K562 (cell line): ENCODE data around the gene NBDY. TPM values are rescaled to one million over a fixed set of nuclear protein-coding genes. Genes with fewer than 3 reads are reported as not detected.
A peak's percentile ranks its signal among the peaks of the same experiment; 100 is the strongest.

Experiments used
- BCOR ChIP-seq: fragments of 450-650 bp; IDR thresholded peaks from 2 replicates; pipeline ENCODE4 v1.6.1; 2016
- EP400 ChIP-seq: fragments of 450-650 bp; IDR thresholded peaks from 2 replicates; pipeline ENCODE4 v1.6.1; 2017; ENCODE audit warnings: antibody characterized with exemption, mild to moderate bottlenecking, moderate library complexity
- ERF ChIP-seq: fragments of 450-650 bp; formaldehyde crosslinking; IDR thresholded peaks from 2 replicates; pipeline ENCODE4 v1.4.0; 2020; ENCODE audit warnings: mild to moderate bottlenecking, mixed read lengths
- GABPA ChIP-seq: fragments of 200-800 bp; sonication (Bioruptor generic); conservative IDR thresholded peaks from 2 replicates; pipeline ENCODE4 v1.6.1; 2016; ENCODE audit warnings: low read depth, missing genetic modification characterization, missing compliant biosample characterization
- HNRNPH1 ChIP-seq: fragments of 200-400 bp; formaldehyde crosslinking; optimal IDR thresholded peaks from 2 replicates; pipeline ENCODE3; 2017; ENCODE audit warnings: low read depth, mild to moderate bottlenecking, low read length, moderate library complexity
- PHB ChIP-seq: fragments of 250-450 bp; sonication (Bioruptor Pico); IDR thresholded peaks from 2 replicates; pipeline ENCODE4 v1.5.0; 2021
- PHF8 ChIP-seq: fragments of 200-600 bp; sonication (generic); IDR thresholded peaks from 2 replicates; pipeline ENCODE4 v1.6.1; 2012; ENCODE audit warnings: mixed run types, mild to moderate bottlenecking, inconsistent platforms, low read length, moderate library complexity, borderline replicate concordance
- RBM15 ChIP-seq: fragments of 200-400 bp; formaldehyde crosslinking; IDR thresholded peaks from 2 replicates; pipeline ENCODE4 v1.6.1; 2018; ENCODE audit warnings: mild to moderate bottlenecking, low read length, moderate library complexity; ENCODE audit not compliant: insufficient read depth
- RERE ChIP-seq: sonication (generic); formaldehyde crosslinking; IDR thresholded peaks from 2 replicates; pipeline ENCODE4 v1.8.0; 2023; ENCODE audit warnings: missing genetic modification reagents, mild to moderate bottlenecking, borderline replicate concordance
- SIN3B ChIP-seq: fragments of 450-650 bp; IDR thresholded peaks from 2 replicates; pipeline ENCODE4 v1.6.1; 2017; ENCODE audit warnings: low read depth, mild to moderate bottlenecking, moderate library complexity
- SRSF1 ChIP-seq: fragments of 200-400 bp; formaldehyde crosslinking; IDR thresholded peaks from 2 replicates; pipeline ENCODE4 v1.6.1; 2017; ENCODE audit warnings: mild to moderate bottlenecking, low read depth, low read length, moderate library complexity
- THRB ChIP-seq: fragments of 450-650 bp; formaldehyde crosslinking; conservative IDR thresholded peaks from 2 replicates; pipeline ENCODE4 v1.4.0; 2022; ENCODE audit warnings: mild to moderate bottlenecking, missing genetic modification characterization
- YY1 ChIP-seq, 3 experiments: IDR thresholded peaks; 2 replicates each; pipeline ENCODE4 v1.6.1; 2011; ENCODE audit warnings: low read length in 2 of 3, mild to moderate bottlenecking in 2 of 3, moderate library complexity in 2 of 3, borderline replicate concordance in 1 of 3, control low read depth in 1 of 3, low read depth in 1 of 3; ENCODE audit not compliant: insufficient read depth in 3 of 3, insufficient replicate concordance in 2 of 3, control insufficient read depth in 1 of 3, insufficient read length in 1 of 3; ENCODE audit errors: extremely low read depth in 1 of 3
- ZNF316 ChIP-seq: fragments of 450-650 bp; IDR thresholded peaks from 2 replicates; pipeline ENCODE4 v1.6.1; 2016
- ZNF57 ChIP-seq: fragments of 450-650 bp; formaldehyde crosslinking; IDR thresholded peaks from 2 replicates; pipeline ENCODE4 v1.4.0; 2020; ENCODE audit warnings: mild to moderate bottlenecking, moderate library complexity
- ZNF583 ChIP-seq: fragments of 250-450 bp; sonication (Bioruptor Pico); IDR thresholded peaks from 2 replicates; pipeline ENCODE4 v1.4.0; 2020
- polyA plus RNA-seq, 8 experiments: library from polyadenylated mRNA; depleted of rRNA in 4 of 8; stranded (reverse) in 5 of 8; unstranded in 3 of 8; fragments of >200 nt; fragmentation: Nextera tagmentation in 2 of 8; fragmentation: Illumina TruSeq in 1 of 8; extraction: Ambion mirVana in 2 of 8; extraction: Trizol in 1 of 8; gene quantifications; 2 replicates each; pipeline versions ENCODE4 v1.2.1 to v1.2.3, GENCODE V29; 2011 to 2014; ENCODE audit warnings: inconsistent platforms in 1 of 8, missing spikeins in 1 of 8
- total RNA-seq, 7 experiments: library from RNA; depleted of rRNA in 6 of 7; stranded (reverse); fragments of >200 nt in 6 of 7; fragmentation: Illumina TruSeq in 2 of 7; extraction: Trizol in 2 of 7; gene quantifications; 2 replicates each; pipeline versions ENCODE4 v1.2.1 to v1.2.3, GENCODE V29; 2011 to 2021; ENCODE audit warnings: low replicate concordance in 1 of 7
- TF ChIP-seq, protein P1 (sequence below): fragments of 450-650 bp; IDR thresholded peaks from 2 replicates; pipeline ENCODE4 v1.6.1; 2018; ENCODE audit not compliant: partially characterized antibody

NBDY gene
- total and polyA plus RNA-seq, 9 of the 15 experiments (the other 6 are each of a cell fraction or from before 2014, with no cell fraction given) = 1.00 to 24.7 (median 7.0) TPM

GRCh38 chrX:56729152-56729850 is at the start of gene NBDY (continued):
- no peak for TF ChIP-seq RERE (CRISPR knock-in tag)
- no peak for TF ChIP-seq PHB (CRISPR knock-in tag)
- 0 out of 2 replicates have a peak, but pooled peaks have one; percentile 20 for TF ChIP-seq EP400
- no peak for TF ChIP-seq RBM15
- TF ChIP-seq BCOR = no peak
- no peak for TF ChIP-seq ZNF57
- TF ChIP-seq SIN3B = no peak
- no peak for TF ChIP-seq ZNF583 (CRISPR knock-in tag)
- TF ChIP-seq PHF8 = 0 out of 2 replicates have a peak, but pooled peaks have one; percentile 13
- no peak for TF ChIP-seq HNRNPH1
- no peak for TF ChIP-seq ERF
- TF ChIP-seq YY1 (IDR thresholded peaks at IDR 0.05; ENCODE audit: borderline replicate concordance in 1 of 3, control insufficient read depth in 1 of 3, extremely low read depth in 1 of 3, insufficient read depth in 3 of 3, insufficient read length in 1 of 3, insufficient replicate concordance in 2 of 3, low read depth in 1 of 3, low read length in 2 of 3) = peak in 2 of 3 experiments; percentile 16 to 63
- TF ChIP-seq GABPA = 0 out of 2 replicates have a peak, but pooled peaks have one; percentile 33
- TF ChIP-seq ZNF316 = no peak
- no peak for TF ChIP-seq THRB (CRISPR knock-in tag)
- no peak for TF ChIP-seq SRSF1
- TF ChIP-seq, protein P1, sequence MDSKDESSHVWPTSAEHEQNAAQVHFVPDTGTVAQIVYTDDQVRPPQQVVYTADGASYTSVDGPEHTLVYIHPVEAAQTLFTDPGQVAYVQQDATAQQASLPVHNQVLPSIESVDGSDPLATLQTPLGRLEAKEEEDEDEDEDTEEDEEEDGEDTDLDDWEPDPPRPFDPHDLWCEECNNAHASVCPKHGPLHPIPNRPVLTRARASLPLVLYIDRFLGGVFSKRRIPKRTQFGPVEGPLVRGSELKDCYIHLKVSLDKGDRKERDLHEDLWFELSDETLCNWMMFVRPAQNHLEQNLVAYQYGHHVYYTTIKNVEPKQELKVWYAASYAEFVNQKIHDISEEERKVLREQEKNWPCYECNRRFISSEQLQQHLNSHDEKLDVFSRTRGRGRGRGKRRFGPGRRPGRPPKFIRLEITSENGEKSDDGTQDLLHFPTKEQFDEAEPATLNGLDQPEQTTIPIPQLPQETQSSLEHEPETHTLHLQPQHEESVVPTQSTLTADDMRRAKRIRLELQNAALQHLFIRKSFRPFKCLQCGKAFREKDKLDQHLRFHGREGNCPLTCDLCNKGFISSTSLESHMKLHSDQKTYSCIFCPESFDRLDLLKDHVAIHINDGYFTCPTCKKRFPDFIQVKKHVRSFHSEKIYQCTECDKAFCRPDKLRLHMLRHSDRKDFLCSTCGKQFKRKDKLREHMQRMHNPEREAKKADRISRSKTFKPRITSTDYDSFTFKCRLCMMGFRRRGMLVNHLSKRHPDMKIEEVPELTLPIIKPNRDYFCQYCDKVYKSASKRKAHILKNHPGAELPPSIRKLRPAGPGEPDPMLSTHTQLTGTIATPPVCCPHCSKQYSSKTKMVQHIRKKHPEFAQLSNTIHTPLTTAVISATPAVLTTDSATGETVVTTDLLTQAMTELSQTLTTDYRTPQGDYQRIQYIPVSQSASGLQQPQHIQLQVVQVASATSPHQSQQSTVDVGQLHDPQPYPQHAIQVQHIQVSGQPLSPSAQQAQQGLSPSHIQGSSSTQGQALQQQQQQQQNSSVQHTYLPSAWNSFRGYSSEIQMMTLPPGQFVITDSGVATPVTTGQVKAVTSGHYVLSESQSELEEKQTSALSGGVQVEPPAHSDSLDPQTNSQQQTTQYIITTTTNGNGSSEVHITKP = peak; percentile 95
